SH-SY5Y (cell line): ENCODE data around the gene PMEPA1.

Experiments
- GATA2 ChIP-seq: IDR thresholded peaks from 2 replicates; pipeline ENCODE4 v1.6.1; 2011; ENCODE audit warnings: mild to moderate bottlenecking, low read depth, low read length
- GATA3 ChIP-seq: IDR thresholded peaks from 2 replicates; pipeline ENCODE4 v1.6.1; 2011; ENCODE audit warnings: low read depth, mild to moderate bottlenecking, low read length, moderate library complexity

DNA sequence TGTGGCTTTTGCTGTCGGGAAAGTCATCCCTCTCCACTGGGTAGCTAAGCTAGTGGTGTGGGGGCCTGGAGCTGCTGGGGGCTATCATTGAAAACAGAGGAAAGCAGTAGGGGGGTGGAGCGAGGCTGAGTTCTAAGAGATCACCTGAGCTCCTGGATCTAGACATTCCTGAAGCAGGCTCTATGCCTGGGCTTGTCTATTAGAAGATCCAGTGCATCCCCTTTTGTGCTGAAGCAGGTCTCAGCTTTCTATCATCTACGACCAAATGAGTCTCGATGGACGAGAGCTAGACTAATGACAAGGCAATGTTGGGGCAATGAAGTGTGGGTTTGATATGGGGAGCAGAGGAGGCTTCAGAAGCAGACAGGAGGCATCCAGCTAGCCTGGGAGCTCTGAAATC lies 108.1 kb downstream of the PMEPA1 start:
- TF ChIP-seq GATA3 (no peak), GATA2 (no peak)
